Central memory CD8-positive, alpha-beta T cell (primary cell): ENCODE results near the gene NAPA.

Source experiments
- ATAC-seq: fragments of 150-1000 bp; cut with Tn5 transposase; replicated peaks from 2 replicates; pipeline ENCODE4 v1.10.0; 2022; ENCODE audit warnings: mild to moderate bottlenecking, moderate FRiP score, moderate number of reproducible peaks; ENCODE audit not compliant: poor library complexity, severe bottlenecking; ENCODE audit errors: extremely low read depth
- DNase-seq, 2 donors: peaks; one replicate each; pipeline ENCODE4 v3.0.0; 2021; ENCODE audit warnings: low spot score in 2 of 2
- H3K27ac Mint-ChIP-seq: one replicate; pipeline ENCODE4 v1.8.0; 2022; ENCODE audit warnings: low read depth, mild to moderate bottlenecking, moderate library complexity, mixed read lengths
- H3K27me3 Mint-ChIP-seq: one replicate; pipeline ENCODE4 v1.8.0; 2022; ENCODE audit warnings: mixed read lengths
- H3K36me3 Mint-ChIP-seq: one replicate; pipeline ENCODE4 v1.8.0; 2022; ENCODE audit warnings: mild to moderate bottlenecking, moderate library complexity, mixed read lengths; ENCODE audit not compliant: insufficient read depth
- H3K4me1 Mint-ChIP-seq: one replicate; pipeline ENCODE4 v1.8.0; 2022; ENCODE audit warnings: mixed read lengths
- H3K4me3 Mint-ChIP-seq: one replicate; pipeline ENCODE4 v1.8.0; 2022; ENCODE audit warnings: mild to moderate bottlenecking, moderate library complexity, mixed read lengths
- H3K9me3 Mint-ChIP-seq: one replicate; pipeline ENCODE4 v1.8.0; 2022; ENCODE audit warnings: mixed read lengths

Gene NAPA

GRCh38 chr19:47470447-47471195, 44.2 kb downstream of the NAPA start:
- Mint-ChIP-seq H3K36me3 (peaks cover 4% of the 10 kb centered on the region), H3K4me1 (peaks cover 17% of the 10 kb centered on the region), H3K9me3 (no peaks in the 10 kb centered on the region), H3K27ac (peak overlapping the region; percentile 79), H3K27me3 (peaks cover 79% of the 10 kb centered on the region), H3K4me3 (peak overlapping the region; percentile 11)
- ATAC-seq: no peak
- DNase-seq: no peak

GRCh38 chr19:47469719-47470118, 45.1 kb downstream of the NAPA start:
- Mint-ChIP-seq H3K4me3 (no peak overlapping the region), H3K9me3 (no peaks in the 10 kb centered on the region), H3K36me3 (peaks cover 4% of the 10 kb centered on the region), H3K27ac (no peak overlapping the region), H3K4me1 (peaks cover 17% of the 10 kb centered on the region), H3K27me3 (peaks cover 88% of the 10 kb centered on the region)
- no peak for DNase-seq
- no peak for ATAC-seq

GRCh38 chr19:47469363-47469700, 45.5 kb downstream of the NAPA start:
- DNase-seq (no peak), ATAC-seq (no peak)
- Mint-ChIP-seq H3K4me1 (peaks cover 17% of the 10 kb centered on the region), H3K9me3 (no peaks in the 10 kb centered on the region), H3K27me3 (peaks cover 92% of the 10 kb centered on the region), H3K36me3 (peaks cover 4% of the 10 kb centered on the region), H3K27ac (no peak overlapping the region), H3K4me3 (no peak overlapping the region)

- no peak for ATAC-seq
- Mint-ChIP-seq H3K27ac (no peak overlapping the region), H3K4me1 (peaks cover 17% of the 10 kb centered on the region), H3K27me3 (peaks cover 87% of the 10 kb centered on the region), H3K36me3 (peaks cover 4% of the 10 kb centered on the region), H3K9me3 (no peaks in the 10 kb centered on the region), H3K4me3 (no peak overlapping the region)
- no peak for DNase-seq
Measured at GRCh38 chr19:47467914-47468313, 46.9 kb downstream of the NAPA start.

- ATAC-seq (no peak), DNase-seq (no peak)
- H3K4me1 Mint-ChIP-seq: peaks cover 8% of the 10 kb centered on the region
- peaks cover 67% of the 10 kb centered on the region for H3K27me3 Mint-ChIP-seq
- H3K4me3 Mint-ChIP-seq: no peak overlapping the region
- no peaks in the 10 kb centered on the region for H3K9me3 Mint-ChIP-seq
- no peak overlapping the region for H3K27ac Mint-ChIP-seq
- peaks cover 2% of the 10 kb centered on the region for H3K36me3 Mint-ChIP-seq
Measured at GRCh38 chr19:47465957-47466356, 48.9 kb downstream of the NAPA start.

GRCh38 chr19:47464675-47465419, 50.0 kb downstream of the NAPA start:
- Mint-ChIP-seq H3K27ac (no peak overlapping the region), H3K27me3 (peaks cover 56% of the 10 kb centered on the region), H3K36me3 (peaks cover 2% of the 10 kb centered on the region), H3K4me1 (no peaks in the 10 kb centered on the region), H3K4me3 (no peak overlapping the region), H3K9me3 (no peaks in the 10 kb centered on the region)
- DNase-seq (no peak), ATAC-seq (no peak)

GRCh38 chr19:47461876-47462275, 53.0 kb downstream of the NAPA start:
- no peaks in the 10 kb centered on the region for H3K9me3 Mint-ChIP-seq
- peaks cover 2% of the 10 kb centered on the region for H3K36me3 Mint-ChIP-seq
- ATAC-seq: no peak
- no peak for DNase-seq
- peaks cover 30% of the 10 kb centered on the region for H3K27me3 Mint-ChIP-seq
- no peaks in the 10 kb centered on the region for H3K4me1 Mint-ChIP-seq
- no peak overlapping the region for H3K27ac Mint-ChIP-seq
- H3K4me3 Mint-ChIP-seq: no peak overlapping the region

- Mint-ChIP-seq H3K27me3 (peaks cover 27% of the 10 kb centered on the region), H3K36me3 (peaks cover 4% of the 10 kb centered on the region), H3K27ac (no peak overlapping the region), H3K4me1 (no peaks in the 10 kb centered on the region), H3K9me3 (no peaks in the 10 kb centered on the region), H3K4me3 (no peak overlapping the region)
- ATAC-seq: no peak
- DNase-seq: no peak
Measured at GRCh38 chr19:47459477-47459876, 55.4 kb downstream of the NAPA start.

GRCh38 chr19:47458672-47459071, 56.2 kb downstream of the NAPA start:
- no peaks in the 10 kb centered on the region for H3K9me3 Mint-ChIP-seq
- DNase-seq: no peak

GRCh38 chr19:47456721-47457474, 58.0 kb downstream of the NAPA start:
- H3K36me3 Mint-ChIP-seq: peaks cover 4% of the 10 kb centered on the region
- no peak for DNase-seq
- no peak for ATAC-seq
- no peak overlapping the region for H3K27ac Mint-ChIP-seq
- H3K9me3 Mint-ChIP-seq: no peaks in the 10 kb centered on the region
- no peaks in the 10 kb centered on the region for H3K4me1 Mint-ChIP-seq
- peaks cover 30% of the 10 kb centered on the region for H3K27me3 Mint-ChIP-seq
- H3K4me3 Mint-ChIP-seq: no peak overlapping the region

More at GRCh38 chr19:47458672-47459071, 56.2 kb downstream of the NAPA start:
- Mint-ChIP-seq H3K27ac (no peak overlapping the region), H3K36me3 (peaks cover 4% of the 10 kb centered on the region), H3K4me3 (no peak overlapping the region), H3K4me1 (no peaks in the 10 kb centered on the region), H3K27me3 (peaks cover 27% of the 10 kb centered on the region)
- no peak for ATAC-seq

- Mint-ChIP-seq H3K27me3 (peaks cover 73% of the 10 kb centered on the region), H3K4me3 (no peak overlapping the region), H3K36me3 (peaks cover 2% of the 10 kb centered on the region), H3K27ac (no peak overlapping the region), H3K9me3 (no peaks in the 10 kb centered on the region), H3K4me1 (peaks cover 16% of the 10 kb centered on the region)
- DNase-seq: no peak
- no peak for ATAC-seq
Measured at GRCh38 chr19:47450478-47450877, 64.4 kb downstream of the NAPA start.

- H3K9me3 Mint-ChIP-seq: no peaks in the 10 kb centered on the region
- ATAC-seq: no peak
- H3K4me3 Mint-ChIP-seq: no peak overlapping the region
- H3K4me1 Mint-ChIP-seq: peaks cover 36% of the 10 kb centered on the region
- H3K27ac Mint-ChIP-seq: no peak overlapping the region
- H3K27me3 Mint-ChIP-seq: peaks cover 78% of the 10 kb centered on the region
- no peak for DNase-seq
- no peaks in the 10 kb centered on the region for H3K36me3 Mint-ChIP-seq
Measured at GRCh38 chr19:47448360-47448727, 66.5 kb downstream of the NAPA start.
